IPS-15b (cell line): ENCODE measurements around the gene TOMM70.

Source experiments
- H3K27me3 ChIP-seq: one replicate; pipeline ENCODE4 v1.6.1; 2013; ENCODE audit warnings: low read length; ENCODE audit not compliant: control insufficient read depth, insufficient read depth
- H3K36me3 ChIP-seq: one replicate; pipeline ENCODE4 v1.6.1; 2013; ENCODE audit warnings: low read length; ENCODE audit not compliant: control insufficient read depth, insufficient read depth
- H3K4me1 ChIP-seq: one replicate; pipeline ENCODE4 v1.6.1; 2013; ENCODE audit warnings: mild to moderate bottlenecking, low read length; ENCODE audit not compliant: control insufficient read depth, insufficient read depth
- H3K4me3 ChIP-seq: one replicate; pipeline ENCODE4 v1.5.1; 2013; ENCODE audit warnings: low read depth, low read length
- H3K9ac ChIP-seq: one replicate; pipeline ENCODE4 v1.6.1; 2013; ENCODE audit warnings: low read depth, mild to moderate bottlenecking, low read length
- H3K9me3 ChIP-seq: one replicate; pipeline ENCODE4 v1.6.1; 2013; ENCODE audit warnings: mild to moderate bottlenecking, low read length; ENCODE audit not compliant: control insufficient read depth, insufficient read depth

The TOMM70 gene

GRCh38 chr3:100316641-100317069 lies 84.2 kb downstream of the TOMM70 start:
- Histone ChIP-seq H3K9ac (no peak overlapping the region), H3K36me3 (peaks cover 3% of the 10 kb centered on the region), H3K4me3 (no peak overlapping the region), H3K4me1 (no peaks in the 10 kb centered on the region), H3K27me3 (no peaks in the 10 kb centered on the region), H3K9me3 (no peaks in the 10 kb centered on the region)
